ENCODE results near the gene FAM200B. TPM values are rescaled to one million over a fixed set of nuclear protein-coding genes. Genes with fewer than 3 reads are reported as not detected.
A peak's percentile ranks its signal among the peaks of the same experiment; 100 is the strongest.

Gene FAM200B
- total RNA-seq, 5 donors from 2014 or later (not counting 1 experiment from before 2014, with no cell fraction given): 19.1 to 29.4 (median 20.7) TPM

GRCh38 chr4:15651676-15652075, 30.0 kb upstream of the FAM200B start:
- Mint-ChIP-seq H3K4me3 (peak overlapping the region; percentile 1 to 52 (median 9)), H3K4me1 (peaks cover 71 to 72% (median 71%) of the 10 kb centered on the region in 3 donors), H3K36me3 (no peaks in the 10 kb centered on the region), H3K27ac (peak overlapping the region; percentile 42 to 62), H3K9me3 (no peaks in the 10 kb centered on the region), H3K27me3 (no peaks in the 10 kb centered on the region)
- H3K4me3 ChIP-seq (ENCODE audit: control insufficient read depth in 1 of 2, extremely low read depth in 1 of 2, low read length in 1 of 2): no peak overlapping the region
- peaks cover 27 to 39% of the 10 kb centered on the region in 2 experiments for H3K4me1 ChIP-seq (ENCODE audit: control insufficient read depth in 1 of 2, extremely low read depth in 1 of 2, insufficient read depth in 2 of 2, low read length in 2 of 2)
- DNase-seq (peak in 1 of 35 experiments; percentile 46), ATAC-seq (replicated peaks in 1 of 4) (no peak)
- H3K36me3 ChIP-seq (ENCODE audit: control insufficient read depth in 2 of 2, extremely low read depth in 1 of 2, insufficient read depth in 1 of 2, low read length in 1 of 2): no peaks in the 10 kb centered on the region
- H3K27ac ChIP-seq (ENCODE audit: low read length): peak overlapping the region; percentile 18
- ChIA-PET POLR2A (interaction anchor here (0.9 to 1.0 kb wide), 2 partner anchors 33 to 195 kb away, joined by 3 read pairs; no protein-coding TSS in a partner anchor), CTCF (interaction anchor here in 1 of 2 donors (0.8 to 1.2 kb wide), 5 partner anchors 25 to 1685 kb away, joined by 3 to 7 read pairs (median 3); no protein-coding TSS in a partner anchor)
- no peaks in the 10 kb centered on the region for H3K9me3 ChIP-seq
- no peaks in the 10 kb centered on the region for H3K27me3 ChIP-seq (replicated peaks in 1 of 2; ENCODE audit: control insufficient read depth in 2 of 2, extremely low read depth in 1 of 2, insufficient read depth in 2 of 2, low read length in 1 of 2)
- no CpG with 5 or more reads among the region's 2 CpGs for WGBS (ENCODE audit: insufficient coverage)

- peak overlapping the region in 1 of 3 donors; percentile 99 for H3K4me3 Mint-ChIP-seq
- no peak for DNase-seq
- no peak for ATAC-seq (replicated peaks in 1 of 4)
- Histone ChIP-seq H3K4me3 (ENCODE audit: control insufficient read depth in 1 of 2, extremely low read depth in 1 of 2, low read length in 1 of 2) (no peak overlapping the region), H3K36me3 (ENCODE audit: control insufficient read depth in 2 of 2, extremely low read depth in 1 of 2, insufficient read depth in 1 of 2, low read length in 1 of 2) (no peaks in the 10 kb centered on the region), H3K27me3 (replicated peaks in 1 of 2; ENCODE audit: control insufficient read depth in 2 of 2, extremely low read depth in 1 of 2, insufficient read depth in 2 of 2, low read length in 1 of 2) (no peaks in the 10 kb centered on the region), H3K4me1 (ENCODE audit: control insufficient read depth in 1 of 2, extremely low read depth in 1 of 2, insufficient read depth in 2 of 2, low read length in 2 of 2) (peaks cover 27 to 39% of the 10 kb centered on the region in 2 experiments), H3K27ac (ENCODE audit: low read length) (peak overlapping the region; percentile 18), H3K9me3 (no peaks in the 10 kb centered on the region)
- no peaks in the 10 kb centered on the region for H3K27me3 Mint-ChIP-seq
- WGBS (ENCODE audit: insufficient coverage): no CpG with 5 or more reads among the region's 1 CpG
- H3K4me1 Mint-ChIP-seq: peaks cover 69 to 72% (median 70%) of the 10 kb centered on the region in 3 donors
- no peaks in the 10 kb centered on the region for H3K9me3 Mint-ChIP-seq
- H3K27ac Mint-ChIP-seq: peak overlapping the region; percentile 39 to 61
- ChIA-PET POLR2A (no interaction called here), CTCF (interaction anchor here in 1 of 2 donors (0.8 to 1.1 kb wide), 3 partner anchors 26 to 419 kb away, joined by 3 to 4 read pairs (median 3); no protein-coding TSS in a partner anchor)
- H3K36me3 Mint-ChIP-seq: no peaks in the 10 kb centered on the region
These were observed 29.4 kb upstream of the FAM200B start for GRCh38 chr4:15652191-15652590.

GRCh38 chr4:15652841-15653240, 28.8 kb upstream of the FAM200B start:
- no peaks in the 10 kb centered on the region for H3K27me3 ChIP-seq (replicated peaks in 1 of 2; ENCODE audit: control insufficient read depth in 2 of 2, extremely low read depth in 1 of 2, insufficient read depth in 2 of 2, low read length in 1 of 2)
- H3K4me1 Mint-ChIP-seq: peaks cover 63 to 66% (median 65%) of the 10 kb centered on the region in 3 donors
- H3K27ac Mint-ChIP-seq: peak overlapping the region; percentile 96 to 98
- no peak for DNase-seq
- ChIA-PET POLR2A (no interaction called here), CTCF (interaction anchor here in 1 of 2 donors (1.1 kb wide), 1 partner anchor 26 kb away, joined by 4 read pairs; no protein-coding TSS in a partner anchor)
- no peaks in the 10 kb centered on the region for H3K9me3 ChIP-seq
- no peaks in the 10 kb centered on the region for H3K36me3 Mint-ChIP-seq
- ATAC-seq (replicated peaks in 1 of 4): no peak
- H3K4me3 ChIP-seq (ENCODE audit: control insufficient read depth in 1 of 2, extremely low read depth in 1 of 2, low read length in 1 of 2): no peak overlapping the region
- H3K9me3 Mint-ChIP-seq: no peaks in the 10 kb centered on the region
- H3K27ac ChIP-seq (ENCODE audit: low read length): peak overlapping the region; percentile 40
- WGBS (ENCODE audit: insufficient coverage): no CpG with 5 or more reads among the region's 4 CpGs
- peaks cover 25 to 37% of the 10 kb centered on the region in 2 experiments for H3K4me1 ChIP-seq (ENCODE audit: control insufficient read depth in 1 of 2, extremely low read depth in 1 of 2, insufficient read depth in 2 of 2, low read length in 2 of 2)
- H3K36me3 ChIP-seq (ENCODE audit: control insufficient read depth in 2 of 2, extremely low read depth in 1 of 2, insufficient read depth in 1 of 2, low read length in 1 of 2): no peaks in the 10 kb centered on the region
- no peaks in the 10 kb centered on the region for H3K27me3 Mint-ChIP-seq
- peak overlapping the region; percentile 96 to 99 (median 98) for H3K4me3 Mint-ChIP-seq

GRCh38 chr4:15653420-15653819, 28.2 kb upstream of the FAM200B start:
- POLR2A ChIA-PET: interaction anchor here in 1 of 2 donors (0.6 kb wide), 2 partner anchors 36 to 505 kb away, joined by 4 read pairs; no protein-coding TSS in a partner anchor
- no peak for ATAC-seq (replicated peaks in 1 of 4)

GRCh38 chr4:15653864-15654592, 27.6 kb upstream of the FAM200B start:
- POLR2A ChIA-PET: interaction anchor here (0.6 kb wide), 3 partner anchors 37 to 504 kb away, joined by 3 to 4 read pairs (median 4); no protein-coding TSS in a partner anchor
- H3K4me1 Mint-ChIP-seq: peaks cover 53 to 55% (median 55%) of the 10 kb centered on the region in 3 donors

More at GRCh38 chr4:15653420-15653819, 28.2 kb upstream of the FAM200B start:
- no CpG with 5 or more reads among the region's 4 CpGs for WGBS (ENCODE audit: insufficient coverage)
- Histone ChIP-seq H3K27ac (ENCODE audit: low read length) (peak overlapping the region; percentile 40), H3K9me3 (no peaks in the 10 kb centered on the region), H3K36me3 (ENCODE audit: control insufficient read depth in 2 of 2, extremely low read depth in 1 of 2, insufficient read depth in 1 of 2, low read length in 1 of 2) (no peaks in the 10 kb centered on the region), H3K27me3 (replicated peaks in 1 of 2; ENCODE audit: control insufficient read depth in 2 of 2, extremely low read depth in 1 of 2, insufficient read depth in 2 of 2, low read length in 1 of 2) (no peaks in the 10 kb centered on the region), H3K4me3 (ENCODE audit: control insufficient read depth in 1 of 2, extremely low read depth in 1 of 2, low read length in 1 of 2) (peak overlapping the region; percentile 65 to 70), H3K4me1 (ENCODE audit: control insufficient read depth in 1 of 2, extremely low read depth in 1 of 2, insufficient read depth in 2 of 2, low read length in 2 of 2) (peaks cover 23 to 37% of the 10 kb centered on the region in 2 experiments)
- Mint-ChIP-seq H3K27ac (peak overlapping the region; percentile 96 to 98), H3K4me1 (peaks cover 59 to 61% (median 60%) of the 10 kb centered on the region in 3 donors), H3K36me3 (no peaks in the 10 kb centered on the region), H3K27me3 (no peaks in the 10 kb centered on the region), H3K9me3 (no peaks in the 10 kb centered on the region), H3K4me3 (peak overlapping the region; percentile 96 to 99 (median 98))
- DNase-seq: peak in 1 of 35 experiments; percentile 18
- CTCF ChIA-PET: no interaction called here

GRCh38 chr4:15654593-15655222, 26.9 kb upstream of the FAM200B start:
- POLR2A ChIA-PET: interaction anchor here in 1 of 2 donors (0.6 to 0.7 kb wide), 2 partner anchors 11 to 184 kb away, joined by 3 read pairs; no protein-coding TSS in a partner anchor
- H3K36me3 Mint-ChIP-seq: no peaks in the 10 kb centered on the region
- H3K4me3 Mint-ChIP-seq: peak overlapping the region; percentile 96 to 99 (median 98)
- H3K4me1 Mint-ChIP-seq: peaks cover 48 to 49% (median 48%) of the 10 kb centered on the region in 3 donors
- peak overlapping the region; percentile 96 to 98 for H3K27ac Mint-ChIP-seq
- H3K9me3 ChIP-seq: no peaks in the 10 kb centered on the region
- peaks cover 19 to 32% of the 10 kb centered on the region in 2 experiments for H3K4me1 ChIP-seq (ENCODE audit: control insufficient read depth in 1 of 2, extremely low read depth in 1 of 2, insufficient read depth in 2 of 2, low read length in 2 of 2)
- H3K27me3 Mint-ChIP-seq: no peaks in the 10 kb centered on the region
- CTCF ChIA-PET: interaction anchor here in 1 of 2 donors (0.7 to 1.1 kb wide), 5 partner anchors 9 to 195 kb away, joined by 3 read pairs; no protein-coding TSS in a partner anchor
- H3K27me3 ChIP-seq (replicated peaks in 1 of 2; ENCODE audit: control insufficient read depth in 2 of 2, extremely low read depth in 1 of 2, insufficient read depth in 2 of 2, low read length in 1 of 2): no peaks in the 10 kb centered on the region
- H3K27ac ChIP-seq (ENCODE audit: low read length): peak overlapping the region; percentile 40
- DNase-seq (peak in 27 of 35 experiments; percentile 1 to 39 (median 10)), ATAC-seq (replicated peaks in 1 of 4) (peak; percentile 59 to 67 (median 65))
- peak overlapping the region; percentile 70 to 95 for H3K4me3 ChIP-seq (ENCODE audit: control insufficient read depth in 1 of 2, extremely low read depth in 1 of 2, low read length in 1 of 2)
- H3K9me3 Mint-ChIP-seq: no peaks in the 10 kb centered on the region
- WGBS (ENCODE audit: insufficient coverage): under 1% methylated on average over 63 of the region's 66 CpGs
- no peaks in the 10 kb centered on the region for H3K36me3 ChIP-seq (ENCODE audit: control insufficient read depth in 2 of 2, extremely low read depth in 1 of 2, insufficient read depth in 1 of 2, low read length in 1 of 2)

More at GRCh38 chr4:15653864-15654592, 27.6 kb upstream of the FAM200B start:
- Mint-ChIP-seq H3K4me3 (peak overlapping the region; percentile 96 to 99 (median 98)), H3K27me3 (no peaks in the 10 kb centered on the region), H3K27ac (peak overlapping the region; percentile 96 to 98), H3K36me3 (no peaks in the 10 kb centered on the region), H3K9me3 (no peaks in the 10 kb centered on the region)
- H3K4me3 ChIP-seq (ENCODE audit: control insufficient read depth in 1 of 2, extremely low read depth in 1 of 2, low read length in 1 of 2): peak overlapping the region; percentile 65 to 70
- no peaks in the 10 kb centered on the region for H3K27me3 ChIP-seq (replicated peaks in 1 of 2; ENCODE audit: control insufficient read depth in 2 of 2, extremely low read depth in 1 of 2, insufficient read depth in 2 of 2, low read length in 1 of 2)
- CTCF ChIA-PET: interaction anchor here in 1 of 2 donors (0.7 to 1.1 kb wide), 5 partner anchors 9 to 194 kb away, joined by 3 read pairs; no protein-coding TSS in a partner anchor
- peaks cover 23 to 37% of the 10 kb centered on the region in 2 experiments for H3K4me1 ChIP-seq (ENCODE audit: control insufficient read depth in 1 of 2, extremely low read depth in 1 of 2, insufficient read depth in 2 of 2, low read length in 2 of 2)
- no peaks in the 10 kb centered on the region for H3K36me3 ChIP-seq (ENCODE audit: control insufficient read depth in 2 of 2, extremely low read depth in 1 of 2, insufficient read depth in 1 of 2, low read length in 1 of 2)
- H3K27ac ChIP-seq (ENCODE audit: low read length): peak overlapping the region; percentile 40
- ATAC-seq (replicated peaks in 1 of 4): no peak
- WGBS (ENCODE audit: insufficient coverage): 12% methylated on average over 2 of the region's 7 CpGs
- H3K9me3 ChIP-seq: no peaks in the 10 kb centered on the region
- DNase-seq: peak in 1 of 35 experiments; percentile 24
